Neural crest cell (in vitro differentiated cells): Measurements from ENCODE around the gene CPA1. TPM values are rescaled to one million over a fixed set of nuclear protein-coding genes. Genes with fewer than 3 reads are reported as not detected.

Experiments used
- DNase-seq: peaks from one replicate; pipeline ENCODE4 v3.0.0; 2021; ENCODE audit warnings: low read depth, mixed read lengths, low spot score
- H3K27ac Mint-ChIP-seq: one replicate; pipeline ENCODE4 v1.8.0; 2021; ENCODE audit warnings: mild to moderate bottlenecking, mixed read lengths; ENCODE audit not compliant: unreplicated experiment
- H3K27me3 Mint-ChIP-seq: 2 replicates; pipeline ENCODE4 v1.8.0; 2021; ENCODE audit warnings: low read depth, mild to moderate bottlenecking, mixed read lengths
- H3K36me3 Mint-ChIP-seq: 2 replicates; pipeline ENCODE4 v1.8.0; 2021; ENCODE audit warnings: low read depth, mild to moderate bottlenecking, mixed read lengths
- H3K4me1 Mint-ChIP-seq: 2 replicates; pipeline ENCODE4 v1.8.0; 2021; ENCODE audit warnings: mixed read lengths
- H3K4me3 Mint-ChIP-seq: one replicate; pipeline ENCODE4 v1.8.0; 2021; ENCODE audit warnings: mild to moderate bottlenecking, mixed read lengths
- H3K9me3 Mint-ChIP-seq: 2 replicates; pipeline ENCODE4 v1.8.0; 2021; ENCODE audit warnings: mixed read lengths
- total RNA-seq: library from RNA; stranded (reverse); gene quantifications from 2 replicates; pipeline ENCODE4 v1.2.1, GENCODE V29; 2021
- TF ChIP-seq, protein P1 (sequence below): fragments of 200-600 bp; sonication (generic); conservative IDR thresholded peaks from 2 replicates; pipeline ENCODE4 v1.5.0; 2021; ENCODE audit warnings: antibody characterized with exemption, mild to moderate bottlenecking

Gene CPA1
- total RNA-seq, 1 donor from 2014 or later = not detected

DNA sequence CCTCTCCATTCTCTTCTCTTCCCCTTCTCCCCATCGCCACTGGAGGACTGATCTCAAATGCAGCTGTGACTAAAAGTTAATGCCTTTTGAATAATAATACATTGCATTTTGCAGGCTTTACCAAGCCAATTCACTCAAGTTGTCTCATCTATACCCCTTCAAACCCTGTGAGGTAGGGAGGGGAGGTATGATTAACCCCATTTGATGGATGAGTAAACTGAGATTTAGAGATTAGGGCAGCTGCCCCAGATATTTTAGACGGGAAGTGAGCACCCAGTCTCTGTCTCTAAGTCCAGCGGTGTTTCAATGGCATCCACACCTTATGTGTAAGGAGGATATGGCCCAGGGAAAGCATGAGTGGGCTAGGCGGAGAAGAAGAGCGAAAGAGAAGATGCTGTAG lies 34.6 kb upstream of the CPA1 start:
- no peak for DNase-seq
- H3K36me3 Mint-ChIP-seq = no peaks in the 10 kb centered on the region
- TF ChIP-seq, protein P1, sequence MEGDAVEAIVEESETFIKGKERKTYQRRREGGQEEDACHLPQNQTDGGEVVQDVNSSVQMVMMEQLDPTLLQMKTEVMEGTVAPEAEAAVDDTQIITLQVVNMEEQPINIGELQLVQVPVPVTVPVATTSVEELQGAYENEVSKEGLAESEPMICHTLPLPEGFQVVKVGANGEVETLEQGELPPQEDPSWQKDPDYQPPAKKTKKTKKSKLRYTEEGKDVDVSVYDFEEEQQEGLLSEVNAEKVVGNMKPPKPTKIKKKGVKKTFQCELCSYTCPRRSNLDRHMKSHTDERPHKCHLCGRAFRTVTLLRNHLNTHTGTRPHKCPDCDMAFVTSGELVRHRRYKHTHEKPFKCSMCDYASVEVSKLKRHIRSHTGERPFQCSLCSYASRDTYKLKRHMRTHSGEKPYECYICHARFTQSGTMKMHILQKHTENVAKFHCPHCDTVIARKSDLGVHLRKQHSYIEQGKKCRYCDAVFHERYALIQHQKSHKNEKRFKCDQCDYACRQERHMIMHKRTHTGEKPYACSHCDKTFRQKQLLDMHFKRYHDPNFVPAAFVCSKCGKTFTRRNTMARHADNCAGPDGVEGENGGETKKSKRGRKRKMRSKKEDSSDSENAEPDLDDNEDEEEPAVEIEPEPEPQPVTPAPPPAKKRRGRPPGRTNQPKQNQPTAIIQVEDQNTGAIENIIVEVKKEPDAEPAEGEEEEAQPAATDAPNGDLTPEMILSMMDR = no peak
- no peak overlapping the region for H3K27ac Mint-ChIP-seq
- no peaks in the 10 kb centered on the region for H3K9me3 Mint-ChIP-seq
- H3K4me1 Mint-ChIP-seq = peaks cover 41% of the 10 kb centered on the region
- no peak overlapping the region for H3K4me3 Mint-ChIP-seq
- H3K27me3 Mint-ChIP-seq = no peaks in the 10 kb centered on the region

DNA sequence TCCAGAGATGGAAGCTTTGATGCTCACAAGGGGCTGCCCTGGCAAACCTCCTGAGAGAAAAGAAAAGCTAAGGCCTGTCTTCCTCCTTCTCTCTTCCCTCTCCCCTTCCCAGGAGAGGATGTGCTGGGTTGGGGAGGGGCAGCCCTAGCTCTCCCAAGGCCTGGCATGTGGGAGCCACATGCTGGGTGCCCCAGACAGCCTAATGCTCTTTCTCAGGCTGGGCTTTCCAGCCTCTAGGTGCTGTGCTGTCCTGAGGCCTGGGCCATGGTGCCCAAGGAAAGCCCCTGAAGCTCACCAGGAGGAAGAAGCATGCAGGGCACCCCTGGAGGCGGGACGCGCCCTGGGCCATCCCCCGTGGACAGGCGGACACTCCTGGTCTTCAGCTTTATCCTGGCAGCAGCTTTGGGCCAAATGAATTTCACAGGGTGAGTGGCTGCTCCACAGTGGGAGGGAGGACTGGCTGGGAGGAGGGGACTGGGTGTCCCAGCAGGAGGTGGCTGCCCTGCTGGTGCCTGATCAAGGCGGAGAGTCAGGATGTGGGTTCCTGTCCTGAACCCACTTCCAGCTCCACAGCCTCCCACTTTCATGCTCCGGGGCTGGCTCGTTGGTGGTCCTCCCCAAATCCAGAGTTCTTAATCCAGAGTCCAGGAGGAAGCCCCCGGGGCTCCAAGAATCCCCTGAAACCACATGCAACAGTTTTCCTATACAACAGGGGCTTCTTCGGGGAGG lies 34.0 kb upstream of the CPA1 start:
- Mint-ChIP-seq H3K36me3 (no peaks in the 10 kb centered on the region), H3K4me3 (no peak overlapping the region), H3K27me3 (no peaks in the 10 kb centered on the region), H3K27ac (no peak overlapping the region), H3K9me3 (no peaks in the 10 kb centered on the region), H3K4me1 (peaks cover 47% of the 10 kb centered on the region)
- TF ChIP-seq, protein P1 = no peak
- no peak for DNase-seq

DNA sequence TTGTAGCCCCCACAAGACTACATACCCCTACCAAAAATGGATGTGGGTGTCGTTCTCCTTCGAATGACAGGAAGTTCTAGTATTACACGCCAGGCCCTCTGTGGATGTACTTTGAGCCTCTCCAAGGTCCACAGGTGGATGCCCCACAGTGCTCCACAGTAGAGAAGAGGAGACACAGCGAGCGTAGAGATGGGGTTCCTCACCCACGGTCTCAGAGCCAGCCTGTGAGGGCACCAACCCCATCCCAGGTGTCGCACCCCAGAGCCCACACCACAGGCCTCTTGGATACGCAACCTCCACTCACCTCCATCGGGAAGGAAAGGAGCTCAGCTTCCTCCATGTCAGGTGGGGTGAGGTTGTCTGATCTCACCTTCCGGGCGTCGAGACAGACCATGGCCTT lies 33.4 kb upstream of the CPA1 start:
- Mint-ChIP-seq H3K4me1 (peaks cover 53% of the 10 kb centered on the region), H3K9me3 (no peaks in the 10 kb centered on the region), H3K4me3 (no peak overlapping the region), H3K27me3 (no peaks in the 10 kb centered on the region), H3K27ac (no peak overlapping the region), H3K36me3 (no peaks in the 10 kb centered on the region)
- TF ChIP-seq, protein P1 = no peak
- no peak for DNase-seq

DNA sequence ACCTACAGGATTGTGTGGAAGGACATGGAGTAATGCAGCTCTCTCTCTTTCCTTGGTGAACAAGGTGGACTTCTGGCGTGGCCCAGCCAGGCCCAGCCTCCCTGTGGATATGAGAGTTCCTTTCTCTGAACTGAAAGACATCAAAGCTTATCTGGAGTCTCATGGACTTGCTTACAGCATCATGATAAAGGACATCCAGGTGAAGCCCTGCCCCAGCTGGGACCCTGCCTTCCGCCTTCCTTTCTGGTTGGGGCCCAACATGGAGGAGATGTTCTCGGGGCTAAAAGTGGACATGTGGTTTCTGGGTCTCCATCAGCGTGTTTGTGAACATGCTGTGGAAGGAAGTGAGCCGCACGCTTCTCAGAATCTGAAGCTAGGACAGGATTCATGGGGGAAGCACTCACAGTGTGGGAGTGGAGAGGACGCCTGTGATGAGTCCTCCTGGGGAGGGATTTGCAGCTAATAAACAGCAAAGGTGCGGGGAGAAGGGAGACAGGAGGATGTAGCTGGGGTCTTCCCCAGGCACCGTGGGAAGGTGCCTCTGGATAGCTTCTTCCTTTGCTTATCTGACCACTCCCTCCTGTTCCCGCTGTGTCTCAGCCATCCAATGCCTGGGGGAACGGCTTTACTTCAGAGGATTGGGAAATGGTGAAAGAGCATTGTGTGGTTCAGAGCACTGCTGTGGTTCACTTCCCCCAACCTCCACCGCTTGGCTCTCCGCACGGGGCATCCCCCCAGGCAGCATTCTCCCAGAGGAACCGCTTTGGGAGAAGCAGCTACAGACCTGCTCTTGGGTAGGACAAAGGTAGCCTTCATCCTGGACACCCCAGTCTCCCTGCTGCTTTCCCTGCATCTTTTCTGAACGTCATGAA lies 30.1 kb upstream of the CPA1 start:
- no peaks in the 10 kb centered on the region for H3K9me3 Mint-ChIP-seq
- H3K4me3 Mint-ChIP-seq = peak overlapping the region; percentile 74
- DNase-seq = no peak
- TF ChIP-seq, protein P1 = no peak
- peak overlapping the region; percentile 97 for H3K27ac Mint-ChIP-seq
- H3K27me3 Mint-ChIP-seq = no peaks in the 10 kb centered on the region
- H3K36me3 Mint-ChIP-seq = no peaks in the 10 kb centered on the region
- H3K4me1 Mint-ChIP-seq = peaks cover 67% of the 10 kb centered on the region

DNA sequence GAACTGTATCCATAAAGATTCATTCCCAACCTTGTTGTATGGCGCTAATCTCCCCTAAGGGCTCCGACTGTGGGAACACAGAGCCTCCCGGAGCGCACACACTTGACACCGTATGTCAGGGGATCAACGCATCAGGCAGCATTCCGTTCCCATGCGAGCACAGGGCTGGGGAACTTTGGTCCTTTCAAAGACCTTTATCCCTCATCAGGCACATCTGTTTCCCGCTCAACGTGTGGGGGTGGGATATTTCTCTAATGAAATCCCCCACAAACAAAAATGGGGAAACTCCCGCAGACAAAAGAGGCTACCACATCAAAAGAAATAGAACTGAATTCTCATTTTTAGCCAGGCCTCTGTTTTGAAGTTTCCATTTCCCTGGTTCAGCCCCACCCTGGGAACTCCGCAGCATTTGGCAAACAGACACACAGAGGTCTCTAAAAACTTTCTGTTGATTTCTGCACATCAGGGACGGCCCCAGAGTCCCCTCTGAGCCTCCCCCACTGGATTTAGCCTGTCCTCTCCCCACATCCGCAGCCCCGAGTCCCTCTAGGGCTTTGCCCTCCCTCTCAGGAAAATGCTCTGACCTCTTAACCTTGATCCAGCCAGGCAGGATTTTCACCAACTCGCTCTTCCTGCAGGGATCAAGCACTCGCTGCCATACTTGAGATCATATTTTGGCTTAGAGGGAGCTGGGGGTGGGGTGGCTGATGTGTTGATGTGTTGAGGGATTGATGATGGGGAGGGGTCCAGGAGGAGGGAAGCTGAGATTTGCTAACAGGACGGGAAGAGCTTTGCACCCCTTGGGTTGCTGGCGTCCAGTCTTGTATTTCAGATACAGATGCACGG lies 29.1 kb upstream of the CPA1 start:
- peak overlapping the region; percentile 74 for H3K4me3 Mint-ChIP-seq
- TF ChIP-seq, protein P1 = no peak
- H3K4me1 Mint-ChIP-seq = peaks cover 66% of the 10 kb centered on the region
- no peaks in the 10 kb centered on the region for H3K27me3 Mint-ChIP-seq
- no peaks in the 10 kb centered on the region for H3K36me3 Mint-ChIP-seq
- DNase-seq = no peak
- H3K9me3 Mint-ChIP-seq = no peaks in the 10 kb centered on the region
- H3K27ac Mint-ChIP-seq = peak overlapping the region; percentile 97
